Stimulated activated CD4-positive, alpha-beta T cell treated with anti-CD3 and anti-CD28 coated beads, Interleukin-4, amount 100 ng/mL, for 1 hour (primary cell): ENCODE results near the gene N4BP3.
"Not testable (repeated sequence)": the region's sequence is repeated elsewhere in the genome, so short reads cannot be mapped to it uniquely, and the experiment has no call there.

Source experiments
- DNase-seq: peaks from one replicate; pipeline ENCODE4 v3.0.0-alpha.2; 2020

Gene N4BP3

GRCh38 chr5:178122346-178122745 is 9.0 kb downstream of the N4BP3 start:
- DNase-seq = no peak

GRCh38 chr5:178123094-178123965 is 10.0 kb downstream of the N4BP3 start:
- no peak for DNase-seq

DNA sequence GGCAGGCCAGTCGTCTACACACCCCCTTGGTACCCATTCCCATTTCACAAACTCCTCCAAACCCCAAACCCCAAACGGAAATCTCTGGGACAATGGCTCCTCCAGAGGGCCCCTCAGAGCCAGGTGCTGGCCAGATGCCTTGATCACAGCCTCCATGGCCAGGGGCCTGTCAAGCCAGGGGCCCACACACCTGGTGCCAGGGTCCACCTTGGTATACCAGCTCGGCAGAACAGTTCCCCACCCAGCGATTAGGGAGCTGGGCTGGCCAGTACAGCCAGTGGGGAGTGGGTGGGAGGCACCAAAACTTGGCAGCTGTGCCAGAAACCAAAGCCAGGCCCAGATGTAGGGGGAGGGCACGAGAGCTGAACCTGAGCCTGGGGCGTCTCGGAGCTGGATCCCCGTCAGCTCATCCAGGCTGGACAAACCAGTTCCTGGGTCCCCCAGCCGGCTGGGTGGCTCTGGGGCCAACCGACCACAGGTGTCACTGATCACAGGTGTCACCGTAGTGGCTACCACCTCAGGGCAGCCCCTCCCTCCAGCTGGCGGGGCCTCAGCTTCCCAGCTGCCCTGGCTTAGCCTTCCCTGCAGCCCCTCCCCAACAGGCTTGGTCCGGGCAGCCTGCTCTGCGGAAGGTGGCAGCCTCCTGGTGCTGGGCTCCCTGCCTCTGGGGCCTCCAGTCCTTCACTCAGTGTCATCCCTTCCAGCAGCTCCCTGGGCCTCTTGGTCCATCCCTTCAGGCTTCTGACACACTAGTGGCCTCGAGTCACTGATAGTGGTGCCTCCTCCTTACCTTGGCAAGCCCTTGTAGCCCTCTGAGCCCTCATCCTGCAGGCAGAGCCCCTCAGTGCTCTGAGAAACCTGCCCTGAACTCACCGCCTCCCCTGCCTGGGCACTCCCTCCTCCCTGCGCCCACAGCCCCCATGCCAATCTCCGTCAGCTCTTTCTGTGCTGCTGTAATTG is 10.9 kb downstream of the N4BP3 start:
- DNase-seq = no peak

GRCh38 chr5:178125253-178125906 is 12.0 kb downstream of the N4BP3 start:
- DNase-seq = no peak

DNA sequence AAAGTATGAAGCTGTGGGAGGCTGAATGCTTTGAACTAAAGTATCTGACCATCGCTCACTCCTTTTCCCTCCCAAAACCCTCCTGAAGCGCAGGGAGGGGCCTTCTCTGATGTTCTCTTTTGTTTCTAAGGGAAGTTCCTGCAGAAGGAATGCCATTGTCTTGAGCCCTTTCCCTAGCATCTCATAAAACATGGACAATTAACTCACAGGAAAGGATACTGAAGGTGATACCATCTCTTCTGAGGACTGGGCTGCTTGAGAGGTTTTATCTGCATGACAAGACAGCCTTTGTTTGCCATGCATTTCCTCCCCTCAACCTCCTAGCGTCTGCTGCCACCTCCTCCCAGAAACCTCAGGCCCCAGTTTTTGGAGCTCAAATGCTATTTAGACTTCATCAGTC is 13.2 kb downstream of the N4BP3 start:
- no peak for DNase-seq

GRCh38 chr5:178127300-178128009 is 14.1 kb downstream of the N4BP3 start:
- DNase-seq = not testable (repeated sequence)

GRCh38 chr5:178129296-178129695 is 16.0 kb downstream of the N4BP3 start:
- no peak for DNase-seq

DNA sequence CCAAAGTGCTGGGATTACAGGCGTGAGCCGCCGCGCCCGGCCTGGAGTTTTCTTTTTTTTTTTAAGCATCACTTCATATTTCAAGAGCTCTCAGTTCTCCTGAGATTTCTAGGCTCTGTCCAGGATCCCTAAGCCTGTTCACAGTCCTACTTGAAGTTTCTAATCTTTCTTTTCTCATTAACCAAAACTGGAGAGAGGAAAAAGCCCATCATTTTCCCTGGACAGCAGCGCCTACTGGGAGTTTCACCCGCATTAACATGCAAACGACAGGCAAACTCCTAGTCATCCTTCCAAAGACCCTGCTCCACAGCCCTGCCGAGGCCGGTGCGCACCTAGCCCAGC is 16.9 kb downstream of the N4BP3 start:
- not testable (repeated sequence) for DNase-seq

DNA sequence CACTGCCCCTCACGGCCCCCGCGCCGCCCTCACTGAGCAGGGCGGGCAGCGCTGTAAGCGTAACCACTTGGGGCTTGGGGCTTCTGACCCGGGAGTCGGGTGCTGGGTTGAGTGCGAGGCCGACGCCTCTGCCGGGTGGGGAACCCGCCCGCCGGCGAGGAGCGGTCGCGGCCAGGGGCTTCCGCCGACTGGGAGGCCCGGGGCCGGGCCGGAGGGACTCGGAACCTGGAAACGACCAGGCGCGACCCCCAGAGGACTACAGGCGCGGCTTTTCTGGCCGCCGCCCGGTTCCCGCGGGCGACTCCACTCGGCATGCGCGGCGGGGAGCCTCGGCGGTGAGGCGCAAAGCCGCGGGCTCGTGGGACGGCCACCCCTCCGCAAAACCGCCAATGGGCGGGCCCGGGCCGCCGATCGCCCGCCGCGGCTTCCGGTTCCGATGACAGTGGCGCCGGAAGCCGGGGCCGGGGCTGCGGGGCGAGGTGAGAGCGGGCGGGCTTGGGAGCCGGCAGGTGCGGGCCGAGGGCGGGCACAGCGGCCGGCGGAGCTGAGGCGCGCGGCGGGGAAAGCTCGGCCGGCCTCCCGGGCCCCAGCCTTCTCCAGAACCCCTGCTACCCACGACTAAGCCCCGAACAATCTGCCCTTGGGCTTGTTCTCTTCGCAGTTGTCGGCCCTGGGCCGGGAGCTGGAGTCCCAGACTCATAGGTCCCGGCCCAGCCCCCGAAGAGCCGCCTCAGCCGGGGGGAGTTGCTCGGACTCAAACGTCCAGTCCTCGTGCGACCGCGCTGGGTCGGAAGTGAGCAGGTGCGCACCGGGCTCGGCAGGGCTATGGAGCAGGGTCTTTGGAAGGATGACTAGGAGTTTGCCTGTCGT is 17.5 kb downstream of the N4BP3 start, which contains the start of gene RMND5B:
RMND5B (plus strand) TSS at position 439 of the 870 bp plus-strand sequence. CDS start 7,106 bp downstream, outside the sequence.
- peak; percentile 85 for DNase-seq

GRCh38 chr5:178131446-178131996 is 18.2 kb downstream of the N4BP3 start:
- no peak for DNase-seq

- no peak for DNase-seq
Observed at GRCh38 chr5:178136990-178137389, 23.7 kb downstream of the N4BP3 start.

GRCh38 chr5:178137991-178138390 is 24.7 kb downstream of the N4BP3 start:
- no peak for DNase-seq

- no peak for DNase-seq
Observed at GRCh38 chr5:178141550-178141949, 28.2 kb downstream of the N4BP3 start.

DNA sequence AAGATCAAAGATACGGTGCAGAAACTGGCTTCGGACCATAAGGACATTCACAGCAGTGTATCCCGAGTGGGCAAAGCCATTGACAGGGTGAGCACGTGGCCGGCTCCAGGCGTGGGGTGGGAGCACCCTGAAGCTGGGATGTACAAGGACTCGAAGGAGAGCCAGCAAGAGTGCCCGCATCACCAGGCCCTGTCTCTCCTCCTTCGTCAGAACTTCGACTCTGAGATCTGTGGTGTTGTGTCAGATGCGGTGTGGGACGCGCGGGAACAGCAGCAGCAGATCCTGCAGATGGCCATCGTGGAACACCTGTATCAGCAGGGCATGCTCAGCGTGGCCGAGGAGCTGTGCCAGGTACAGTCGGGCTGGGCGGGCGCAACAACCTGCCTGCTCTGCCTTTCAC is 29.3 kb downstream of the N4BP3 start:
- DNase-seq = no peak

GRCh38 chr5:178143246-178143645 is 29.9 kb downstream of the N4BP3 start:
- DNase-seq = no peak

- no peak for DNase-seq
Observed at GRCh38 chr5:178143901-178144300, 30.6 kb downstream of the N4BP3 start.

- peak; percentile 74 for DNase-seq
Observed at GRCh38 chr5:178145965-178146820, 32.9 kb downstream of the N4BP3 start.

DNA sequence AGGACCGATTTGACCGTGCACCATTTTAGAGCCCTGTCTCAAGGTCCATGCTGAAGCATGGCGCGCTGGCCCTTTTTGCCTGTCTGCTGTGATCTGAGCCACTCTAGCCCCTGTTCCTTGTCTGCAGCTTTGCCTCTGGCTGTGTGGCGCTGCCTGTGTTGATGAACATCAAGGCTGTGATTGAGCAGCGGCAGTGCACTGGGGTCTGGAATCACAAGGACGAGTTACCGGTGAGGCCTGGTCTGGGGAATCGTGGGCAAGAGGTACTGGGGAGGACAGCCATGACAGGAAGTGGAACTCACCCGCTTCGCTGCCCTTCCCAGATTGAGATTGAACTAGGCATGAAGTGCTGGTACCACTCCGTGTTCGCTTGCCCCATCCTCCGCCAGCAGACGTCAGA is 34.1 kb downstream of the N4BP3 start:
- no peak for DNase-seq

DNA sequence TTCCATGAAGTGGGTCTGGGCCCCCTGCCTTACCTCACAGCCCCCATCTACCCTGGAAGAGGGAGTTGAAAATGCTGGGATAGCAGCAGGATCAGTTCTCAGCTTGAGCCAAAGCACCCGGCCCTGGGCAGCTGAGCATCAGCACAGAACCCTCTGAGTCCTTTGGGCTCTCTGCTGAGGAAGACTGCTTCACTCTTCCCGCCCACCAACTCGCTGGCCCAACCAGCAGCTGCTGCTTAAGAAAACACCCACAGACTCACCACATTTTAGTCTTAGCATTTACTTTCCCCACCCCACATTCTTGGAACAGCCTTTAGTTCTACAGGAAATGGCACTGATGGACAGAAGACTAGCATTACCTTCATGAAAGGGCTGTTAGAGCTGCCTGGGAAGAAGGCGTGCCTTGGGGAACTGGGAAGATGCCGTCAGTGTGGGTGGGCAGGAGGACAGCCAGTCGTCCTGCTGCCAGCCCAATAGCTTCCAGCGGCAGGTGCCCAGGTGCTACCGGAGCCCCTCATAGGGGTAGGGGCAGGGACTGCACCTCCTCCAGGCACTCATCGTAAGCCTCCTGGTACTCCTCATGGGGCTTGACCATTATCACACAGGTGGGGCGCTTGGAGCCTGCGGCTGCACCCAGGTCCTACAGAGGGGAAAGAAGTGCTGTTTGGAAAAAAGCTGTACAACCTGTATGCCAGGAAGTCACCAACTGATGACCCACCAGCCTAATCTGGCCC is 36.0 kb downstream of the N4BP3 start:
- no peak for DNase-seq
